Dedifferentiated amniotic fluid mesenchymal stem cell (primary cell): ENCODE measurements around the gene BTRC.
A peak's percentile ranks its signal among the peaks of the same experiment; 100 is the strongest.
"Not testable (repeated sequence)": the region's sequence is repeated elsewhere in the genome, so short reads cannot be mapped to it uniquely, and the experiment has no call there.

Experiments
- DNase-seq: peaks from one replicate; pipeline ENCODE4 v3.0.0-alpha.2; 2016; ENCODE audit errors: extremely low spot score

BTRC gene

DNA sequence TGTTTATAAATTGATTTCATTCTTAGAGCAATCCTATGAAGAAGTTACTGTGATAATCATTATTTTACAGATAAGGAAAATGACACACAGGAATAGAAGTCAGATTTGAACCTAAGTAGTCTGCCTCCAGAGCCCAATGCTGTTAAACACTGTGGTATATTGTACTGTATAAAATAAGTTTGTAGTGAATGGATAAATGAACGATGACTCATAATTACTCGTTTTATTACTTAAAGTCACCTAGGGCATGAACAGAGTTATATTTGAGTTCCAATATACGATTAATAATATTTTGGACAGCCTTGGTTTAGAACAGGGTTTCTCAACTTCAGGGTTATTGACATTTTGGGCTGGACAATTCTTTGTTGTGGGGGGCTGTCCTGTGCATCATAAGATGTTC is 7.8 kb upstream of the BTRC start:
- no peak for DNase-seq

DNA sequence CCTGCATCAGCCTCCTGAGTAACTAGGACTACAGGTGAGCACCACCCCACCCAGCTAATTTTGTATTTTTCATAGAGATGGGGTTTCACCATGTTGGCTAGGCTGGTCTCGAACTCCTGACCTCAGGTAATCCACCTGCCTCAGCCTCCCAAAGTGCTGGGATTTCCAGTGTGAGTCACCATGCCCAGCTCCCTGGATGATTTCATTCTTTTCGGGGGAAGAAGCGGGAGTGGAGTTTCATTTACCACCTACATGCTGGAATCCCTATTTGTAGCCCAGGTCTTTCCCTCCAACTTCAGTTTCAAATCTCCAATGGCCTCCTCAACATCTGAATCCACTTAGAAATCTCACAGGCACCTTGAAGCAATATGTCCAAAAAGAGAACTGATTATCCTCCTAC is 2.9 kb upstream of the BTRC start:
- DNase-seq, result no peak

DNA sequence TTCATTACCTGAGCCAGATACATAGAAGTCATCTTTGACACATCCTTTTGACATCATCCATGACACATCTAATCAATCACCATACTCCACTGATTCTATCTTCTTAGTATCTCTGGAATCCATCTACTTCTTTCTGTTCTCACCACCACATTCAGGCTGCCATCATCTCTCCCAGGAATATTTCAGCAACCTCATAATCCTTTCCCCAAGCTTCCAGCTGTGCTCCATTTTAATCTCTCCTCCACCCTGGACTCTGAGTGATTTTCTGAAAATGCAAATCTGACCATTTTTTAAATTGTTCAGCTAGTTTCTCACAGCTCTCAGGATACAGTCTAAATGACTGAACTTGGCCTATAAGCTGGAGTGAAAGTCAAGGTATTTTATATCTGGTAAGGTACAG is 2.5 kb upstream of the BTRC start:
- DNase-seq, result no peak

DNA sequence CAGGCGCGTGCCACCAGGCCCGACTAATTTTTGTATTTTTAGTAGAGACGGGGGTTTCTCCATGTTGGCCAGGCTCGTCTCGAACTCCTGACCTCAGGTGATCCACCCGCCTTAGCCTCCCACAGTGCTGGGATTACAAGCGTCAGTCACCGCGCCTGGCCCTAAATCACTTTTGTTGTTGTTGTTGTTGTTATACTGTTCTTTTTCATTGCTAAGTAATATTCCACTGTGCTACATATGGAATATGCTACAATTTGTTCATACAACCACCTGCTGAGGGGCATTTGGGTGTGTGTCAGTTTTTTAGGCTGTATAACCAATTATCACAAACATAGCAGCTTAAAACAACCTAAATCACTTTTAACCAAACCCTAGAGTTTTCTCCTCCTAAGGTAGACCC is 1.1 kb upstream of the BTRC start:
- not testable (repeated sequence) for DNase-seq

DNA sequence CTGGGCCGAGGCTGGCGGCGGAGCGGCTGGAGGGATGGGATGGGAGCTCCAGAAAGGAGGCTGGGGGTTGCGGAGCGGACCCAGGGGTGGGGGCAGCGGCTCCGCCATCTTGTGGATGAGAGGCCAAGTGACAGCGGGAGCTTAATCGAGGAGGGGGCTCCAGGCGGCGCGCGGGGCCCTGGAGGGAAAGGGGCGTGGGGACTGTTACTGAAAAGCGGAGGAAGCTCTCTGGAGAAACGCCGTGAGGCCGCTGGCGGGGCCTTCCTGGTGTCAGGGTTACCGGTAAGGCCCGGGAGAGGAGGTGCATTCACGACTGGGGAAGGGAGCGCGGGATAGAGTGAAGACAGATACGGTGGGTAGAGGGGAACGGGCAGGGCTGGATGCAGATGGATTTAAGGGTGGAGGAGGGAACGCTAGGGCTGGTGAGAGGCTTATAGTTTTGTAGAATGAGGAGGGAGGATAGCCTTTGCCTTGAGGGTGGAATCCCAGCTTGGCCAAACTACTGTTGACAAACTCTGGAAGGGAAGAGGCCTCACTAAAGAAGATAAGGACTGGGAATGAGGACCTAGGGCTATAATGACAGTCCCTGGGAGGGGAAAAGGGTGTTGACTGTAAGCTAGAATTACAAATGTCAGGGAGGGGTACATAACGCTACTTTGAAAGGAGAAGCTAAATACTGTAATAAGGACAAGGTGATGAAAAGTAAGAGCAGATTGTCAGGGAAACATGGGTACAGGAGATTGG is 535 bp downstream of the BTRC start:
- DNase-seq, result peak; percentile 16

DNA sequence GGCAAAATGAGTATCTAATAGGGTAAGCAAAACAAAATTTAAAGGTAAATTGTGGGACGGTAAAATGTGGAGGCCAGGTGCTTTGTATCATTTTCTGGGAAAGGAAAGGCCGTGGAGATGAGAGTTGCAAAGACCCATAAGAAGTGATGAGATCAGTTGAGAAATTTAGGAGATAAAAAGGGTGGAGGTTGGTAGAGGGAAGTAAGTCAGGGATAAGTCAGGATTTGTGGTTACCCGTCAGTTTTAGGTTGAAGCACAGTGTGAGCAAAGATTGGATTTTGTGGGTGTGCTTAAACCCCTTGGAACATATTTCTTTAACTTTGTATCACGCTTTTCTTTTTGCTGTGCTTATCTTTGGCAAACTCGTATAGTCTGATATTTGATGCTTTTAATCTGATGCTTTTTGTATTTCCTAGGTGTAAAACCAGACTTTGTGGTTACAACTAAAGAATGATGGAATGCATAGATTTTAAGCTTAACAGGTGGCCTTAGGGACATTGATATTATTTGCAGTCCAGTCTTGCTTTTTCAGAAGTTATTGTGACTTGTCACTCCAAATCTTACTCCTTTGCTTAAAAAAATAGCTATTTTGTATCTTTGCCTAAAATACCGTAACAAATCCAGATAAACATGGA is 1.2 kb downstream of the BTRC start:
- no peak for DNase-seq

DNA sequence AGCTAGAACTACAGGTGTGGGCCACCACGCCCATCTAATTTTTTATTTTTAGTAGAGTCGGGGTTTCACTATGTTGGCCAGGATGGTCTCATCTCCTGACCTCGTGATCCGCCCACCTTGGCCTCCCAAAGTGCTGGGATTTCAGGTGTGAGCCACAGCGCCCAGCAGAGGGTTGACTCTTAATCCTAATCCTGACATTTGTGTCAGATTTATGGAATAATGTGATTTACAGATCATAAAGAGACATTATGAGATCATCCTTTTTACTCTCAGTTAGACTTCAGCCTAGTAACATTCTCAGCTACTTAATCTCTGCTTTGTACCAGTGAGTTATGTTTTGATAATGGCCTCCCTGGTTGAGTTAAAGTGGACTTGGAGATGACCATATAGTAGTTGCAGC is 2.2 kb downstream of the BTRC start:
- DNase-seq, result no peak

DNA sequence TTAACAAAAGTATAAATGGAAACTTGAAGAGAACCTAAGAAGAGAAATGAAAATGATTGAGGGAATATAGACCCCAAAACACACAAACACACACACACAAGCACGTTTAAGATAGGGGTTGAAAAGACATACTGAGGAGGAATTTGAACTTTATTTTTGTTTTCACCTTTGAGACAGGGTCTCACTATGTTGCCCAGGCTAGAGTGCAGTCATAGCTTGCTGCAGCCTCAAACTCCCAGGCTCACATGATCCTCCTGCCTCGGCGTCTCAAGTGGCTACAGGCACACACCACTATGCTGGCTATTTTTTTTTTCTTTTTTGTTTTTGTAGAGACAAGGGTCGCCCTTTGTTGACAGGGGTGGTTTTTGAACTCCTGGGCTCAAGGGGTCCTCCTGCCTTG is 4.0 kb downstream of the BTRC start:
- DNase-seq, result no peak

DNA sequence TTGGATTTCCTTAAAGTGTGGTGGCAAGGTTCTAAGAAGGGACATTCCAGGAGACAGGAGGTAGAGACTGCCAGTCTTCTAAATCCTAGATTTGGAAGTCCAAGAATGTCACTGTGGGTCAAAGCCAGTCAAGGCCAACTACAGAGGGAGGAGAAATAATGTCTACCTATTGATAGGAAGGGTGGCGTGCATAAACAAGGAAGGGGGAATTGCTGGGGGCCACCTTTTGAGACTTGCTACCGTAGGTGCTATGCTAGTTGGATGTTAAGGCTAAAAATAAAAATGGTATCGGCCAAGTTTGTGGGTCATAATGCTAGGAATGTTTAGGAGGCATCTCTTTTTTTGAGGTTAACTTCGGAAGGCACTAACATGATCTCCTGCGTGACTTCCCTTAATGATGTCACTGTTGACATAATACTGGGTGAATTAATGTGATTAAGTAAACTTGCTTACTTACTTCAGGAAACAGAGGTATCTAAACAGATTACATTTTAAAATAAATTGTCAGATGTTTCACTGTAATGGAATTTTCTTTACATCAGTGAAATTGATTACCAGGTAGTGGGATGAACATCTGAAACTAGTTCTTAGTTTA is 4.8 kb downstream of the BTRC start:
- DNase-seq, result no peak

DNA sequence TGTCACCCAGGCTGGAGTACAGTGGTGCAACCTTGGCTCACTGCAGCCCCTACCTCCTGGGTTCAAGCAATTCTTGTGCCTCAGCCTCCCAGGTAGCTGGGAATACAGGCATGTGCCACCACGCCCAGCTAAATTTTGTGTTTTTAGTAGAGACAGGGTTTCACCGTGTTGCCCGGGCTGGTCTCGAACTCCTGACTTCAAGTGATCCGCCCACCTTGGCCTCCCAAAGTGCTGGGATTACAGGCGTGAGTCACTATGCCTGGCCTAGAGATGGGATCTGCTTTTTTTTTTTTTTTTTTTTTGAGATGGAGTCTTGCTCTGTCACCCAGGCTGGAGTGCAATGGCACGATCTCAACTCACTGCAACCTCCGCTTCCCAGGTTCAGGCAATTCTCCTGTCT is 6.1 kb downstream of the BTRC start:
- DNase-seq, result not testable (repeated sequence)

DNA sequence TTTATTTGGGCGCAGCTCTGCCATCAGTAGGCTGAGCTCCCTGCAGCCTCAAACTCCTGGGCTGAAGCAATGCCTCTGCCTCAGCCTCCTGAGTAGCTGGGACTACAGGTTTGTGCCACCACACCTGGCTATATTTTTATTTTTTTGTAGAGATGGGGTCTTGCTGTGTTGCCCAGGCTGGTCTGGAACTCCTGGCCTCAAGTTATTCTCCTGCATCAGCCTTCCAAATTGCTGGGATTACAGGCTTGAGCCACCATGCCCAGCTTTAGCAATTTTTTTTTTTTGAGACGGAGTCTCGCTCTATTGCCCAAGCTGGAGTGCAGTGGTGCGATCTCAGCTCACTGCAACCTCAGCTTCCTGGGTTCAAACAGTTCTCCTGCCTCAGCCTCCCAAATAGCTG is 6.9 kb downstream of the BTRC start:
- not testable (repeated sequence) for DNase-seq

DNA sequence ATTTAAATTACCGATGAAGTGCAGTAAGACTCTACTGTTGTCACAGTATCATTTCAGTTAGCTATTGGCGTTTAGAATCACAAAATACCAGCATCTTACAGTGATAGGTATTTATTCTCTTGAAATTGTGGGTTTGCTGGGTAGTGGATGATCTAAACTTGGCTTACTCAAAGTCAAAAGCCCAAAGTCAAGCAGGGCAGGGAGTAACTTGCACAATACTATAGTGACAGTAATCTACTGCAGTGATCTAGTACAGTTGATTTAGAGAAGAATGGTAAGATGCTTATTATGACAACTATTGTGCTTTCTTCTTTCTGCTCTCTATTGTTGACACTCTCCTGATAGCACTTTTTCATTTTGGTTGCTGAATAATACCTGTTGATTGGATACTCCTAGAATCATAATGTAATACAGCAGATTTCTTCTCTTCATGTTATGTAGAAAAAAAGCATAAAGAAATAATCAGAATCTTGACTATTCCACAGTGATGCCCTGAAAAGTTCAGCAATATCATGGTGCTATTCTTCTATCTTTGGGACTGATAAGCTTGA is 10.0 kb downstream of the BTRC start:
- DNase-seq, result no peak

DNA sequence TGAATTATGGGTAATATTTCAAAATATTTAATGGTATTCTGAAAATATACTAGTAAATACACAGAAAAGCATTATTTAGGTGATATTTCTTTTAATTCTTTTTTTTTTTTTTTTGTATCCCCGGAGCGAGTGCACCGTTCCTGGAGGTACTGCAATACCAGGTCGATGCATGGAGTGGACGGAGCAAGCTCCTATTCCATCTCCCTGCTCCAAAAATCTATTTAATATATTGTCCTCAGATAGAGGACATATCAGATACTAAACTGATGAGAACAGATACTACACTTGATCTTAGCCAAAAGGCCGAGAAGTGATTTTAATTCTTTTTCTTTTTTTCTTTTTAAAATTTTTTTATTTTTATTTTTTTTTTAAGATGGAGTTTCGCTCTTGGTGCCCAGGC is 10.8 kb downstream of the BTRC start:
- no peak for DNase-seq

DNA sequence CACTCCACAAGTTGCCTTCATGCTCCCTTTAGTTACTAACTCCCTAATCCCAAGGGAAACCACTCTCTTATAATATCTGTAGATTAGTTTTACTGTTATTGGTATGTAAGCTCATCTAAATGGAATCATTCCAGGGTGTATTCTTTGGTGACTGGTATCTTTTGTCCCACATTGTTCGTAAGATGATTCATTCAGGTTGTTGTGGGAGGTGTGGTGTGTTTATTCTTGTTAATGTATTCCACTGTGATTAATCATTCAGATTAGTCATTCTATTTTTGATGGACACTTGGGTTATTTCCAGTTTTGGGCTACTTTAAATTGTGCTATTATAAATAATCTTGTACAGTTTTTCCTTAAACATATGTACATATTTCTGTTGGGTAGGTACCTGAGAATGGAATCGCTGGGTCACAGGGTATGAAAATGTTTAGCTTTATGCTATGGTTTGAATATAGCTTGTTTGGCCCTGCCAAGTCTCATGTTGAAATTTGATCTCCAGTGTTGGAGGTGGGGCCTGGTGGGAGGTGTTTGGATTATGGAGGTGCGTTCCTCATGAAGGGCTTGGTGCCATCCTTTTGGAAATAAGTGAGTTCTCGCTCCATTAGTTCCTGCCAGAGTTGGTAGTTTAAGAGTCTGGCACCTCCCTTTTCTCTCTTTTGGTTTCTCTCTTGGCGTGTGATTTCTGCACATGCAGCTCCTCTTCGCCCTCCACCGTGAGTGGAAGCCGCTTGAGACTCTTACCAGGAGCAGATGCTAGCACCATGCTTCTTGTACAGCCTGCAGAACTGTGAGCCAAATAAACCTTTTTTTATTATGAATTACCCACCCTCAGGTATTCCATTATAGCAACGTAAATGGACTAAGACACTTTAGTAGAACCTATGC is 13.8 kb downstream of the BTRC start:
- peak; percentile 28 for DNase-seq

DNA sequence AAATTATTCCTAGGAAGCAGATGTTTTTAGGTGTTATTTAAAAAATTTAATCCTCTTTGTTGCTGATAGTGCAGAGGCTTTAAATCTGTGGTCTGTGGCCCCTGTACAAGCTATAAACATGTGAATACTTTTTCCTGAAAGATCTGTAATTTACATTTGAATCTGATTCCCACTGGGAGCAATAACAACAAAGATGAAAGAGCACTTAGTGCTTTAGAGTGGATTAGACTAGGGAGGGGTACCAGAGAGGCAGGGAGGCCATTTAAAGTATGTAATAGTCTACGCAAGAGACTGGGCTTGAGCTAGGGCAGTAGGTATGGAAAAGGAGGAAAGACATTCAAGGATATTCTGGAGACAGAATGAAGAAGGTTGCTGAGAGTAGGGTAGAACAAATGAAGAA is 19.1 kb downstream of the BTRC start:
- DNase-seq, result no peak

DNA sequence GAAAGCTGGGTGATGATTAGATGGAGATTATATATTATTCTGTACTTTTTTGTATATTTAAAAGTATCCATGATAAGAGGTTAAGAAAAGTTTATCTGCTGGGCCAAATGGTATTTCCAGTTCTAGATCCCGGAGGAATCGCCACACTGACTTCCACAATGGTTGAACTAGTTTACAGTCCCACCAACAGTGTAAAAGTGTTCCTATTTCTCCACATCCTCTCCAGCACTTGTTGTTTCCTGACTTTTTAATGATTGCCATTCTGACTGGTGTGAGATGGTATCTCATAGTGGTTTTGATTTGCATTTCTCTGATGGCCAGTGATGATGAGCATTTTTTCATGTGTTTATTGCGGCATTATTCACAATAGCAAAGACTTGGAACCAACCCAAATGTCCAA is 20.0 kb downstream of the BTRC start:
- DNase-seq, result not testable (repeated sequence)

DNA sequence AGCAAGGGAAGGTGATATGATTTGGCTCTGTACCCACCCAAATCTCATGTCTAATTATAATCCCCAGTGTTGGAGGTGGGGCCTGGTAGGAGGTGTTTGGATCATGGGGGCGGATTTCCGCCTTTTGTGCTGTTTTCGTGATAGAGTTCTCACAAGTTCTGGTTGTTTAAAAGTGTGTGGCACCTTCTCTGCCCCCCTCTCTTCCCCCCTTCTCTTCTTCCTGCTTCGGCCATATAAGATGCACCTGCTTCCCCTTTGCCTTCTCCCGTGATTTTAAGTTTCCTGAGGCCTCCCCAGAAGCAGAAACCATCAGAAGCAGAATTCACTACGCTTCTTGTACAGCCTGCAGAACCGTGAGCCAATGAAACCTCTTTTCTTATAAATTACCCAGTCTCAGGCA is 21.1 kb downstream of the BTRC start:
- DNase-seq, result no peak

DNA sequence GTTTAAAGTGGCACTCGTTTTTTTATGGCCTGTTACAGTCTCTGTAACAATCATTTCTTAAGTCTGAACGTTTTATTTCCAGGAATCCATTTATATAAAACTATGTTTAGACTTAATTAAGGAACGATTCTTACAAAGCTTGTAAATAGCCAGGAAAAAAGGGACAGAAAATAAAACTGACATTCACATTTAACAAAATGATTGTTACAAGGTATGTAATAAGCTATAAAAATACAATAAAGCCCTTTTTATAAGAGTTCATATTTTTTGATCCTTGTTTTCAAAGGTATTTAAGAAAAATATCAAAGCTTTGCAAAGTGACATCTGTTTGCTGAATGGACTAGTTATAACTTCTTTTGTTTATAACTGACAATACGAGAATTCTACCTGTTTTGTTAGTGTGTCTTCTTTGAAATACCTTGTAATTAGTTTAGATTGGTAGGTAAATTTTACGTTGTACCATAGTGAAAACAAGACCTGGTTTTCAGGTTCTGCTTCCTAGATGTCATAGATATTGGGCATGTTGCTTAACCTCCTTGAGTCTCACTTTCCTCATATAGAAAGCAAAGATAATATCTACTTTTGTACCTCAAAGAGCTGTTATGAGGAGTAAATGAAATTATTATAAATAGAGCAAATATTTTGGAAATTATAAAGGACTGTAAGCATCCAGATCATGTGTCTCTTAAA is 25.8 kb downstream of the BTRC start:
- no peak for DNase-seq

DNA sequence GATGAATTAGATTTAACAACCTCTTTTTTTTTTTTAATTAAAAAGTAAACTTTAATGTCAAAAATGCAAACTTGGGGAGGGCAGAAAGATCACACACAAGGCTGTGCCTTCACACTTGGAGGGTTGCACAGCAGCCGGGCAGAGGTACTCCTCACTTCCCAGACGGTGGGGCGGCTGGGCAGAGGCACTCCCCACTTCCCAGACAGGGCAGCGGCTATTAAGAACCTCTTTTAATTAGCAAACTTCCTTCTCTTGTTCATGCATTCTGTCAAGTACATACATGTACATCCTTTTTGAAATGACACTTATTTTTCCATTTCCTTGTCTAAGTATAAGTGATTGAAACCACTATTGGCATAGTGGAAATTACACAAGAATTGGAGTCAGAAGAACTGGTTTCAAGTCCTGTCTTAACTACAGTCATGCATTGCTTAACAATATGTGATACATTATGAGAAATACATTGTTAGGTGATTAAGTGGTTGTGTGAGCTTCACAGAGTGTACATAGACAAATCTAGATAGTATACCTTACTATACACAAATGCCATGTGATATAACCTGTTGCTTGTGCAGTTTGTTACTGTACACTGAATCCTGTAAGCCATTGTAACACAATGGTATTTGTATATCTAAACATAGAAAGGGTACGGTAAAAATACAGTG is 26.5 kb downstream of the BTRC start:
- DNase-seq, result no peak

DNA sequence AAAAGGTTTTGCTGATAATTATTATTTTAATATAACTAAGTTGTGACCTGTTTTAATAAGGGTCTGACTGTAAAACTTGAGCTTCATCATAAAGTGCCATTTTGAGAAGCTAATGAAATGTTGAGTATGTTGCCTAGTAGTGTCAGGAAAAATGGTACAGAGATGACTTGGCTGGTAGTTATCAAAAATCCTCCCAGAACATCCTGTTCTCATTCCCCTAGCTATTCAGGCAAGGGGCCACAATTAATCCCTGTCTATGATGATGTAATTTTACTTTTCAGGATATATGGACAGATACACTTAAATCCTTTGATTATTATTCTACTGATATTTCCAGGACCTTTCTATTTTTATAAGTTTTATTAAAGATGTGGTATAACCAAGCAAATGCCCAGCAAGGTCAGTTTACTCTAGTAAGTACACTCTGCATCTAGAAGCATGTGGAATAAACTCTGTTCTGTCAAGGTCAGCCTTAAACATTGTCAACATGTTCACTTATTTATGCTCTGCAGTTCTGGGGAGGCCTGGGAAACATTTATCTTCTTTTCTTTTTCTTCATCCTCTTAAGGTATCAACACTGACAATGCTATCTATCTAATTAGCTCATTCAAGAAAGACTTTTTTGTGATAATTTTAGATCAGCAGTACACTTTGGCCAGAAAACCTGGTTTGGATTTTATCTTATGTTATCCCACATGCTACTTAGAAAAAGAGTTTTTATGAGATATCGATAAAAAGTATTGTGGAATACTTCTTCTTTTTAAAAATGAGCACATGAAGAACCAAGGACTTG is 32.1 kb downstream of the BTRC start:
- no peak for DNase-seq
